Activated naive CD4-positive, alpha-beta T cell (primary cell): Measurements from ENCODE around the gene ITPA.

ENCODE experiments used
- DNase-seq, 4 experiments: peaks; one replicate each; lab custom pipeline; 2025; lab: John Stamatoyannopoulos, UW

ITPA gene

GRCh38 chr20:3209257-3209945 is at the start of gene ITPA:
ITPA (plus strand) TSS chr20:3209498; CDS start chr20:3209552, 54 bp downstream.
- peak in 2 of 4 experiments; percentile 16 to 46 for DNase-seq

GRCh38 chr20:3160418-3160817 is 48.9 kb upstream of the ITPA start:
- no peak for DNase-seq

GRCh38 chr20:3161316-3162079 is 47.8 kb upstream of the ITPA start:
- DNase-seq = no peak

GRCh38 chr20:3162080-3162611 is 47.2 kb upstream of the ITPA start:
- no peak for DNase-seq

- no peak for DNase-seq
Measured at GRCh38 chr20:3163099-3164042, 45.9 kb upstream of the ITPA start.

GRCh38 chr20:3164043-3164762 is 45.1 kb upstream of the ITPA start:
- no peak for DNase-seq

- no peak for DNase-seq
Measured at GRCh38 chr20:3164763-3165410, 44.4 kb upstream of the ITPA start.

- no peak for DNase-seq
Measured at GRCh38 chr20:3165473-3166337, 43.6 kb upstream of the ITPA start.

GRCh38 chr20:3166338-3166912 is 42.9 kb upstream of the ITPA start:
- no peak for DNase-seq

- DNase-seq = no peak
Measured at GRCh38 chr20:3166913-3167342, 42.4 kb upstream of the ITPA start.

- DNase-seq = no peak
Measured at GRCh38 chr20:3167738-3168078, 41.6 kb upstream of the ITPA start.

- peak in 1 of 4 experiments; percentile 28 for DNase-seq
Measured at GRCh38 chr20:3168079-3168828, 41.0 kb upstream of the ITPA start.

- no peak for DNase-seq
Measured at GRCh38 chr20:3168829-3169590, 40.3 kb upstream of the ITPA start.

GRCh38 chr20:3171391-3172125 is 37.7 kb upstream of the ITPA start:
- DNase-seq = no peak

GRCh38 chr20:3172126-3172932 is 37.0 kb upstream of the ITPA start:
- no peak for DNase-seq

- peak; percentile 43 to 82 (median 66) for DNase-seq
Measured at GRCh38 chr20:3172933-3173609, 36.2 kb upstream of the ITPA start, which contains the start of gene LZTS3. LZTS3 (minus strand) TSS chr20:3173549; CDS start chr20:3167163, 6,386 bp downstream.
